Measurements from ENCODE around the gene CACNA2D2. TPM values are rescaled to one million over a fixed set of nuclear protein-coding genes. Genes with fewer than 3 reads are reported as not detected.

CACNA2D2 gene
- total and polyA plus RNA-seq, 2 of the 8 experiments (the other 6 are each of a cell fraction or from before 2014, with no cell fraction given), result 14.1 to 25.0 TPM

DNA sequence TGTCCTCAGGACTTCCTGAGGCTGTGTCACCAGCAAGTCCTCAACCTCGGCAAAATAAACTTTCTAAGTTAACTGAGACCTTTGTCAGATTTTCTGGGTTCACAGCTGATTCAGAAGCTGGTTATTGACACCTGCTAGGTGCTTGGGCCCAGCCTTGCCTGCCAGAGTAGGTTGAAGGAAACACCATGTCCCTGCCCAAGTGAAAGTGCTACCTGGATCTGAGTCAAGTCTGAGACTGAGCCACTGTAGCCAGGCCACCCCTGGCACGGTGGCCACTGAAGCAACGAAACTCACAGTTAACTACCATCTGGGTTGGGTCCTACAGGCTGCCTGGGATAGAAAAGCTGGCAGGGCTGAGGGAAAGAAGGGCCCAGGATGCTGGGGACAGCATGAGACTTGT lies 189.1 kb downstream of the CACNA2D2 start (continued):
- TF ChIP-seq, protein P1, sequence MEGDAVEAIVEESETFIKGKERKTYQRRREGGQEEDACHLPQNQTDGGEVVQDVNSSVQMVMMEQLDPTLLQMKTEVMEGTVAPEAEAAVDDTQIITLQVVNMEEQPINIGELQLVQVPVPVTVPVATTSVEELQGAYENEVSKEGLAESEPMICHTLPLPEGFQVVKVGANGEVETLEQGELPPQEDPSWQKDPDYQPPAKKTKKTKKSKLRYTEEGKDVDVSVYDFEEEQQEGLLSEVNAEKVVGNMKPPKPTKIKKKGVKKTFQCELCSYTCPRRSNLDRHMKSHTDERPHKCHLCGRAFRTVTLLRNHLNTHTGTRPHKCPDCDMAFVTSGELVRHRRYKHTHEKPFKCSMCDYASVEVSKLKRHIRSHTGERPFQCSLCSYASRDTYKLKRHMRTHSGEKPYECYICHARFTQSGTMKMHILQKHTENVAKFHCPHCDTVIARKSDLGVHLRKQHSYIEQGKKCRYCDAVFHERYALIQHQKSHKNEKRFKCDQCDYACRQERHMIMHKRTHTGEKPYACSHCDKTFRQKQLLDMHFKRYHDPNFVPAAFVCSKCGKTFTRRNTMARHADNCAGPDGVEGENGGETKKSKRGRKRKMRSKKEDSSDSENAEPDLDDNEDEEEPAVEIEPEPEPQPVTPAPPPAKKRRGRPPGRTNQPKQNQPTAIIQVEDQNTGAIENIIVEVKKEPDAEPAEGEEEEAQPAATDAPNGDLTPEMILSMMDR (IDR thresholded peaks at IDR 0.05; ENCODE audit: control extremely low read depth in 1 of 3, insufficient read depth in 1 of 3, low read depth in 1 of 3, low read length in 3 of 3), result no peak
- TF ChIP-seq TBP (IDR thresholded peaks at IDR 0.05; ENCODE audit: low read depth, low read length) (no peak), SP1 (IDR thresholded peaks at IDR 0.05; ENCODE audit: low read depth, low read length) (no peak), GTF2F1 (IDR thresholded peaks at IDR 0.05; ENCODE audit: borderline replicate concordance, low read depth, low read length) (no peak)

Small RNA genes lying within 50 kb of the gene (small RNA-seq; reads per million reads assigned to genes)
- gene RNA5SP131 (ENCODE audit: insufficient read depth), result not detected

Other genes starting within 250 kb of the CACNA2D2 start
- gene SEMA3B, start 234.5 kb downstream of the CACNA2D2 start, total RNA-seq (2021; fragmentation: NEBNext Ultra II Directional; extraction: Animal tissue kit (Norgen Biotek cat#: 25700)), result 4.7 and 4.8 TPM in 2 replicates
- gene SEMA3B, start 234.5 kb downstream of the CACNA2D2 start, polyA plus RNA-seq (2011; rRNA removed), result 3.0 and 7.1 TPM in 2 replicates
- gene LSMEM2, start 224.5 kb downstream of the CACNA2D2 start, total RNA-seq (2021; fragmentation: NEBNext Ultra II Directional; extraction: Animal tissue kit (Norgen Biotek cat#: 25700)), result 0.57 and 0.58 TPM in 2 replicates
- gene LSMEM2, start 224.5 kb downstream of the CACNA2D2 start, polyA plus RNA-seq (2011; rRNA removed), result 0.68 and 0.94 TPM in 2 replicates
- 88.8 and 97.8 TPM in 2 replicates for gene IFRD2, start 211.2 kb downstream of the CACNA2D2 start, total RNA-seq (2021; fragmentation: NEBNext Ultra II Directional; extraction: Animal tissue kit (Norgen Biotek cat#: 25700))
- 76.7 and 123 TPM in 2 replicates for gene IFRD2, start 211.2 kb downstream of the CACNA2D2 start, polyA plus RNA-seq (2011; rRNA removed)
- gene HYAL3, start 204.2 kb downstream of the CACNA2D2 start, total RNA-seq (2021; fragmentation: NEBNext Ultra II Directional; extraction: Animal tissue kit (Norgen Biotek cat#: 25700)), result 3.2 and 4.9 TPM in 2 replicates
- gene HYAL3, start 204.2 kb downstream of the CACNA2D2 start, polyA plus RNA-seq (2011; rRNA removed), result 12.2 and 13.0 TPM in 2 replicates
- gene NAA80, start 204.2 kb downstream of the CACNA2D2 start, total RNA-seq (2021; fragmentation: NEBNext Ultra II Directional; extraction: Animal tissue kit (Norgen Biotek cat#: 25700)), result 10.1 and 11.3 TPM in 2 replicates
- gene NAA80, start 204.2 kb downstream of the CACNA2D2 start, polyA plus RNA-seq (2011; rRNA removed), result 16.7 and 23.9 TPM in 2 replicates
- 1.7 and 2.0 TPM in 2 replicates for gene HYAL1, start 200.1 kb downstream of the CACNA2D2 start, total RNA-seq (2021; fragmentation: NEBNext Ultra II Directional; extraction: Animal tissue kit (Norgen Biotek cat#: 25700))
- 5.4 and 9.1 TPM in 2 replicates for gene HYAL1, start 200.1 kb downstream of the CACNA2D2 start, polyA plus RNA-seq (2011; rRNA removed)
- gene HYAL2, start 180.9 kb downstream of the CACNA2D2 start, total RNA-seq (2021; fragmentation: NEBNext Ultra II Directional; extraction: Animal tissue kit (Norgen Biotek cat#: 25700)), result 51.9 and 52.2 TPM in 2 replicates
- 176 and 199 TPM in 2 replicates for gene HYAL2, start 180.9 kb downstream of the CACNA2D2 start, polyA plus RNA-seq (2011; rRNA removed)
- gene TUSC2, start 175.4 kb downstream of the CACNA2D2 start, total RNA-seq (2021; fragmentation: NEBNext Ultra II Directional; extraction: Animal tissue kit (Norgen Biotek cat#: 25700)), result 30.8 and 33.3 TPM in 2 replicates
- gene TUSC2, start 175.4 kb downstream of the CACNA2D2 start, polyA plus RNA-seq (2011; rRNA removed), result 65.4 and 73.6 TPM in 2 replicates
- 10.3 and 11.2 TPM in 2 replicates for gene RASSF1, start 162.8 kb downstream of the CACNA2D2 start, total RNA-seq (2021; fragmentation: NEBNext Ultra II Directional; extraction: Animal tissue kit (Norgen Biotek cat#: 25700))
- 15.7 and 15.9 TPM in 2 replicates for gene RASSF1, start 162.8 kb downstream of the CACNA2D2 start, polyA plus RNA-seq (2011; rRNA removed)
- gene ZMYND10, start 157.9 kb downstream of the CACNA2D2 start, total RNA-seq (2021; fragmentation: NEBNext Ultra II Directional; extraction: Animal tissue kit (Norgen Biotek cat#: 25700)), result 0.54 and 0.56 TPM in 2 replicates
- gene ZMYND10, start 157.9 kb downstream of the CACNA2D2 start, polyA plus RNA-seq (2011; rRNA removed), result 0.79 and 0.93 TPM in 2 replicates
- gene NPRL2, start 152.9 kb downstream of the CACNA2D2 start, total RNA-seq (2021; fragmentation: NEBNext Ultra II Directional; extraction: Animal tissue kit (Norgen Biotek cat#: 25700)), result 25.0 and 28.4 TPM in 2 replicates
- gene NPRL2, start 152.9 kb downstream of the CACNA2D2 start, polyA plus RNA-seq (2011; rRNA removed), result 51.4 and 52.3 TPM in 2 replicates
- gene CYB561D2, start 152.8 kb downstream of the CACNA2D2 start, total RNA-seq (2021; fragmentation: NEBNext Ultra II Directional; extraction: Animal tissue kit (Norgen Biotek cat#: 25700)), result 9.8 and 9.9 TPM in 2 replicates
- 34.0 and 34.5 TPM in 2 replicates for gene CYB561D2, start 152.8 kb downstream of the CACNA2D2 start, polyA plus RNA-seq (2011; rRNA removed)
- 25.3 and 25.4 TPM in 2 replicates for gene TMEM115, start 144.1 kb downstream of the CACNA2D2 start, total RNA-seq (2021; fragmentation: NEBNext Ultra II Directional; extraction: Animal tissue kit (Norgen Biotek cat#: 25700))
- gene TMEM115, start 144.1 kb downstream of the CACNA2D2 start, polyA plus RNA-seq (2011; rRNA removed), result 32.4 and 41.9 TPM in 2 replicates
- gene C3orf18, start 64.1 kb upstream of the CACNA2D2 start, total RNA-seq (2021; fragmentation: NEBNext Ultra II Directional; extraction: Animal tissue kit (Norgen Biotek cat#: 25700)), result 7.5 and 8.2 TPM in 2 replicates
- gene C3orf18, start 64.1 kb upstream of the CACNA2D2 start, polyA plus RNA-seq (2011; rRNA removed), result 15.0 and 21.9 TPM in 2 replicates
- 9.6 and 9.7 TPM in 2 replicates for gene HEMK1, start 65.9 kb upstream of the CACNA2D2 start, total RNA-seq (2021; fragmentation: NEBNext Ultra II Directional; extraction: Animal tissue kit (Norgen Biotek cat#: 25700))
- gene HEMK1, start 65.9 kb upstream of the CACNA2D2 start, polyA plus RNA-seq (2011; rRNA removed), result 10.6 and 13.4 TPM in 2 replicates
- gene CISH, start 108.1 kb upstream of the CACNA2D2 start, total RNA-seq (2021; fragmentation: NEBNext Ultra II Directional; extraction: Animal tissue kit (Norgen Biotek cat#: 25700)), result 1.9 and 3.1 TPM in 2 replicates
- gene CISH, start 108.1 kb upstream of the CACNA2D2 start, polyA plus RNA-seq (2011; rRNA removed), result 2.2 and 3.0 TPM in 2 replicates
- gene MAPKAPK3, start 113.5 kb upstream of the CACNA2D2 start, total RNA-seq (2021; fragmentation: NEBNext Ultra II Directional; extraction: Animal tissue kit (Norgen Biotek cat#: 25700)), result 52.7 and 65.4 TPM in 2 replicates
- gene MAPKAPK3, start 113.5 kb upstream of the CACNA2D2 start, polyA plus RNA-seq (2011; rRNA removed), result 87.9 and 99.8 TPM in 2 replicates
- gene DOCK3, start 171.3 kb upstream of the CACNA2D2 start, total RNA-seq (2021; fragmentation: NEBNext Ultra II Directional; extraction: Animal tissue kit (Norgen Biotek cat#: 25700)), result 4.6 and 5.0 TPM in 2 replicates
- gene DOCK3, start 171.3 kb upstream of the CACNA2D2 start, polyA plus RNA-seq (2011; rRNA removed), result 2.7 and 3.6 TPM in 2 replicates

All from H1 (cell line).